ENCODE results near the gene ERP29. TPM values are rescaled to one million over a fixed set of nuclear protein-coding genes. Genes with fewer than 3 reads are reported as not detected.
"Not testable (repeated sequence)": the region's sequence is repeated elsewhere in the genome, so short reads cannot be mapped to it uniquely, and the experiment has no call there.

ERP29 gene
- total and polyA plus RNA-seq, 2 experiments from 2014 or later: 105 to 131 TPM

- peak in 1 of 2 donors; percentile 40 for DNase-seq (ENCODE audit: low read depth in 1 of 2, low spot score in 1 of 2)
- H3K9me3 ChIP-seq (ENCODE audit: low read depth): no peaks in the 10 kb centered on the region
- no peaks in the 10 kb centered on the region for H3K27me3 ChIP-seq
- no peak overlapping the region for H3K4me3 ChIP-seq
- TF ChIP-seq CTCF (IDR thresholded peaks at IDR 0.05; ENCODE audit: low read depth, low read length): no peak
- no peak overlapping the region for H3K27ac ChIP-seq
- H3K4me1 ChIP-seq (ENCODE audit: low read depth): peaks cover 12% of the 10 kb centered on the region
- H3K36me3 ChIP-seq: peaks cover 4% of the 10 kb centered on the region
Measured at GRCh38 chr12:111991946-111992345, 21.3 kb upstream of the ERP29 start.

- no peaks in the 10 kb centered on the region for H3K27me3 ChIP-seq
- peaks cover 12% of the 10 kb centered on the region for H3K4me1 ChIP-seq (ENCODE audit: low read depth)
- no peak for DNase-seq (ENCODE audit: low read depth in 1 of 2, low spot score in 1 of 2)
- H3K36me3 ChIP-seq: peaks cover 4% of the 10 kb centered on the region
- no peak for TF ChIP-seq CTCF (IDR thresholded peaks at IDR 0.05; ENCODE audit: low read depth, low read length)
- no peak overlapping the region for H3K4me3 ChIP-seq
- H3K9me3 ChIP-seq (ENCODE audit: low read depth): no peaks in the 10 kb centered on the region
- H3K27ac ChIP-seq: no peak overlapping the region
Measured at GRCh38 chr12:111992464-111992863, 20.8 kb upstream of the ERP29 start.

GRCh38 chr12:111993292-111994150 lies 19.7 kb upstream of the ERP29 start:
- Histone ChIP-seq H3K9me3 (ENCODE audit: low read depth) (no peaks in the 10 kb centered on the region), H3K36me3 (peaks cover 4% of the 10 kb centered on the region), H3K27me3 (no peaks in the 10 kb centered on the region), H3K4me1 (ENCODE audit: low read depth) (peaks cover 12% of the 10 kb centered on the region), H3K4me3 (no peak overlapping the region), H3K27ac (no peak overlapping the region)
- no peak for TF ChIP-seq CTCF (IDR thresholded peaks at IDR 0.05; ENCODE audit: low read depth, low read length)
- DNase-seq (ENCODE audit: low read depth in 1 of 2, low spot score in 1 of 2): no peak

GRCh38 chr12:111994211-111995111 lies 18.8 kb upstream of the ERP29 start:
- H3K27ac ChIP-seq: peak overlapping the region; percentile 15
- H3K36me3 ChIP-seq; H3K27me3 ChIP-seq; H3K9me3 ChIP-seq (ENCODE audit: low read depth); H3K4me3 ChIP-seq; H3K4me1 ChIP-seq (ENCODE audit: low read depth): not testable (repeated sequence)
- DNase-seq (ENCODE audit: low read depth in 1 of 2, low spot score in 1 of 2): peak in 1 of 2 donors; percentile 34

GRCh38 chr12:111995782-111996480 lies 17.3 kb upstream of the ERP29 start:
- no peak for TF ChIP-seq CTCF (IDR thresholded peaks at IDR 0.05; ENCODE audit: low read depth, low read length)

More at GRCh38 chr12:111995782-111996480, 17.3 kb upstream of the ERP29 start:
- H3K27me3 ChIP-seq: no peaks in the 10 kb centered on the region
- no peak overlapping the region for H3K27ac ChIP-seq
- H3K36me3 ChIP-seq: no peaks in the 10 kb centered on the region
- no peak overlapping the region for H3K4me3 ChIP-seq
- peaks cover 5% of the 10 kb centered on the region for H3K4me1 ChIP-seq (ENCODE audit: low read depth)
- no peaks in the 10 kb centered on the region for H3K9me3 ChIP-seq (ENCODE audit: low read depth)
- no peak for DNase-seq (ENCODE audit: low read depth in 1 of 2, low spot score in 1 of 2)
